ENCODE results near the gene SERINC5.
A peak's percentile ranks its signal among the peaks of the same experiment; 100 is the strongest.
"Not testable (repeated sequence)": the region's sequence is repeated elsewhere in the genome, so short reads cannot be mapped to it uniquely, and the experiment has no call there.

Gene SERINC5

DNA sequence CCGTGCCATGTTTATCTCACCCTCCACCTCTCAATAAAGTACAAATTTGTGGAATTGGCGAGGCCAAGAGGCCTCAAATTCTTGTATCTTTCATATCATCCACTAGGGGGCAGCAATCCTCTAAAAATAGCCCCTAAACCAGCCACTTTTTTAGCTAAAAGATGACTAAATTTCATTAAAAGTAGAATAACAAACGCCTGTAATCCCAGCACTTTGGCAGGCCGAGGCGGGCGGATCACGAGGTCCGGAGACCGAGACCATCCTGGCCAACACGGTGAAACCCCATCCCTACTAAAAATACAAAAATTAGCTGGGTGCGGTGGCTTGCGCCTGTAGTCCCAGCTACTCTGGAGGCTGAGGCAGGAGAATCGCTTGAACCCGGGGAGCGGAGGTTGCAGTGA is 164.1 kb downstream of the SERINC5 start:
- H3K36me3 ChIP-seq (ENCODE audit: insufficient read depth, low read length); H3F3A ChIP-seq (ENCODE audit: low read depth); H3K4me3 ChIP-seq (ENCODE audit: low read length, poor library complexity, severe bottlenecking); H3K27me3 ChIP-seq (ENCODE audit: insufficient read depth, low read length, poor library complexity, severe bottlenecking); H3K9me3 ChIP-seq (ENCODE audit: insufficient read depth, low read depth, low read length); H4K20me1 ChIP-seq (ENCODE audit: insufficient read depth, low read length, poor library complexity, severe bottlenecking); H3K9me2 ChIP-seq (replicated peaks; ENCODE audit: low read depth, low read length); H3K79me2 ChIP-seq (ENCODE audit: insufficient read depth, low read length): not testable (repeated sequence)
- peaks cover 22% of the 10 kb centered on the region for H3K4me1 ChIP-seq (ENCODE audit: insufficient read depth, low read length, poor library complexity, severe bottlenecking)
- TF ChIP-seq, protein P1, sequence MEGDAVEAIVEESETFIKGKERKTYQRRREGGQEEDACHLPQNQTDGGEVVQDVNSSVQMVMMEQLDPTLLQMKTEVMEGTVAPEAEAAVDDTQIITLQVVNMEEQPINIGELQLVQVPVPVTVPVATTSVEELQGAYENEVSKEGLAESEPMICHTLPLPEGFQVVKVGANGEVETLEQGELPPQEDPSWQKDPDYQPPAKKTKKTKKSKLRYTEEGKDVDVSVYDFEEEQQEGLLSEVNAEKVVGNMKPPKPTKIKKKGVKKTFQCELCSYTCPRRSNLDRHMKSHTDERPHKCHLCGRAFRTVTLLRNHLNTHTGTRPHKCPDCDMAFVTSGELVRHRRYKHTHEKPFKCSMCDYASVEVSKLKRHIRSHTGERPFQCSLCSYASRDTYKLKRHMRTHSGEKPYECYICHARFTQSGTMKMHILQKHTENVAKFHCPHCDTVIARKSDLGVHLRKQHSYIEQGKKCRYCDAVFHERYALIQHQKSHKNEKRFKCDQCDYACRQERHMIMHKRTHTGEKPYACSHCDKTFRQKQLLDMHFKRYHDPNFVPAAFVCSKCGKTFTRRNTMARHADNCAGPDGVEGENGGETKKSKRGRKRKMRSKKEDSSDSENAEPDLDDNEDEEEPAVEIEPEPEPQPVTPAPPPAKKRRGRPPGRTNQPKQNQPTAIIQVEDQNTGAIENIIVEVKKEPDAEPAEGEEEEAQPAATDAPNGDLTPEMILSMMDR (conservative IDR thresholded peaks at IDR 0.05; ENCODE audit: low read length): peak; percentile 73
- H2AFZ ChIP-seq (ENCODE audit: low read length): peak overlapping the region; percentile 76
- peak overlapping the region; percentile 39 for H3K4me2 ChIP-seq (ENCODE audit: low read depth, low read length, poor library complexity, severe bottlenecking)
- H3K9ac ChIP-seq (ENCODE audit: low read depth, low read length, poor library complexity, severe bottlenecking): peak overlapping the region; percentile 55

DNA sequence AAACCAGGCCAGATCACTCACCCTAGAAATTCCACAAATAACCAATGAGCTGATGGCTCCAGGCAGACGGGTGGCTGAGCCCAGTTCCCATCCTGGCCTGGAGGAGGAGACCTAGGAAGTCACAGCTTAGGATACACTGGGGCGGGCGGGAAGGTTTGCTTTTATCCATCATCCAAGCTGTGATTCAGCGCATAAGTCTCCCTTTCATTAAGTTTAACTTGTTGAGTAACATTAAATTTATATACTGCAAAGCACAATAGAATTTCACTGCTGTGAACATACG is 165.0 kb downstream of the SERINC5 start:
- no peaks in the 10 kb centered on the region for H3F3A ChIP-seq (ENCODE audit: low read depth)
- no peak overlapping the region for H3K4me3 ChIP-seq (ENCODE audit: low read length, poor library complexity, severe bottlenecking)
- H3K27me3 ChIP-seq (ENCODE audit: insufficient read depth, low read length, poor library complexity, severe bottlenecking): no peaks in the 10 kb centered on the region
- no peaks in the 10 kb centered on the region for H3K79me2 ChIP-seq (ENCODE audit: insufficient read depth, low read length)
- H3K9me2 ChIP-seq (replicated peaks; ENCODE audit: low read depth, low read length): no peaks in the 10 kb centered on the region
- no peaks in the 10 kb centered on the region for H3K36me3 ChIP-seq (ENCODE audit: insufficient read depth, low read length)
- H2AFZ ChIP-seq (ENCODE audit: low read length): no peak overlapping the region
- H3K4me1 ChIP-seq (ENCODE audit: insufficient read depth, low read length, poor library complexity, severe bottlenecking): peaks cover 22% of the 10 kb centered on the region
- H3K9me3 ChIP-seq (ENCODE audit: insufficient read depth, low read depth, low read length): 0 out of 2 replicates have a peak, but pooled peaks cover 6% of the 10 kb centered on the region
- no peaks in the 10 kb centered on the region for H4K20me1 ChIP-seq (ENCODE audit: insufficient read depth, low read length, poor library complexity, severe bottlenecking)
- no peak overlapping the region for H3K4me2 ChIP-seq (ENCODE audit: low read depth, low read length, poor library complexity, severe bottlenecking)
- no peak for TF ChIP-seq EZH2phosphoT487 (IDR thresholded peaks at IDR 0.05; ENCODE audit: borderline replicate concordance)
- TF ChIP-seq, protein P1 (conservative IDR thresholded peaks at IDR 0.05; ENCODE audit: low read length): no peak
- H3K9ac ChIP-seq (ENCODE audit: low read depth, low read length, poor library complexity, severe bottlenecking): no peak overlapping the region

DNA sequence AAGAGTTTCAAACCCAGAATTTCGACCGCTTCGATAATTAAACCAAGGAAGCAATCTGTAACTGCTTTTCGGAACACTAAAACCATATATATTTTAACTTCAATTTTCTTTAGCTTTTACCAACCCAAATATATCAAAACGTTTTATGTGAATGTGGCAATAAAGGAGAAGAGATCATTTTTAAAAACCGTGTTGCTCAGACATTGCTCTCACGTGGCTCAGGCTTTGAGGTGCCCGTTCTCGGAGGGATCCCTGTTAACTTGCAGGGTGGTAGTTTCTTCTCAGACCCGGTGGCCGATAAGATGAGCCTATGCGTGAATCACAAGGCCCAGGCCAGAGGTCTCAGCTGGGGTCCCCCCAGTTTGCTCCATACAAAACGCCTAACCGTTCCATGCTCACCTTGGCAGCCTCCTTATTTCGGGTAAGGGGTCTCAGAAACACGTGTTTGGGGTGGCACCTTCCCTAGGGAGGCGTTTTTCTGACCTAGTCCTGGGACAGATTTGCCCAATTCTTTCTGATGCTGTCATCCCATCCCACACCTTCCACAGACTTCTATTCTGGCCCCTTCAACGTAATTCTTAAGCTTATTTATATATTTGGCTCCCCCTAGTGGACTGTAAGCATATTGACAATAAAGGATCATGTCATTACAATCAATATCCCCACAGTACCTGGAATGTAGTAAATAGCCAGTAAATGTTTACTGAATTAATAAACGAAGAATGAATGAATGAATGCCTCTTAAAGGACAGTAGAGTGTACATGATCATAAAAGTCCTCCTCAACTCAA is 172.6 kb downstream of the SERINC5 start:
- Histone ChIP-seq H3K4me2 (ENCODE audit: low read depth, low read length, poor library complexity, severe bottlenecking) (no peak overlapping the region), H3K9ac (ENCODE audit: low read depth, low read length, poor library complexity, severe bottlenecking) (no peak overlapping the region), H3K36me3 (ENCODE audit: insufficient read depth, low read length) (no peaks in the 10 kb centered on the region)

More for the DNA sequence above, 172.6 kb downstream of the SERINC5 start:
- no peaks in the 10 kb centered on the region for H3K4me1 ChIP-seq (ENCODE audit: insufficient read depth, low read length, poor library complexity, severe bottlenecking)
- no peaks in the 10 kb centered on the region for H3K9me3 ChIP-seq (ENCODE audit: insufficient read depth, low read depth, low read length)
- no peaks in the 10 kb centered on the region for H3K9me2 ChIP-seq (replicated peaks; ENCODE audit: low read depth, low read length)
- no peaks in the 10 kb centered on the region for H3K79me2 ChIP-seq (ENCODE audit: insufficient read depth, low read length)
- H3K4me3 ChIP-seq (ENCODE audit: low read length, poor library complexity, severe bottlenecking): no peak overlapping the region
- H3K27me3 ChIP-seq (ENCODE audit: insufficient read depth, low read length, poor library complexity, severe bottlenecking): no peaks in the 10 kb centered on the region
- no peaks in the 10 kb centered on the region for H3F3A ChIP-seq (ENCODE audit: low read depth)
- no peak for TF ChIP-seq EZH2phosphoT487 (IDR thresholded peaks at IDR 0.05; ENCODE audit: borderline replicate concordance)
- TF ChIP-seq, protein P1 (conservative IDR thresholded peaks at IDR 0.05; ENCODE audit: low read length): peak; percentile 89
- no peak overlapping the region for H2AFZ ChIP-seq (ENCODE audit: low read length)
- H4K20me1 ChIP-seq (ENCODE audit: insufficient read depth, low read length, poor library complexity, severe bottlenecking): no peaks in the 10 kb centered on the region
